GM19025 (cell line): ENCODE measurements around the gene DEGS2.

ENCODE experiments used
- ATAC-seq: cut with Tn5 transposase; IDR thresholded peaks from one replicate; pipeline ENCODE4 v1.9.1; 2021; ENCODE audit warnings: mild to moderate bottlenecking, low read depth, moderate library complexity; ENCODE audit not compliant: unreplicated experiment

The DEGS2 gene

DNA sequence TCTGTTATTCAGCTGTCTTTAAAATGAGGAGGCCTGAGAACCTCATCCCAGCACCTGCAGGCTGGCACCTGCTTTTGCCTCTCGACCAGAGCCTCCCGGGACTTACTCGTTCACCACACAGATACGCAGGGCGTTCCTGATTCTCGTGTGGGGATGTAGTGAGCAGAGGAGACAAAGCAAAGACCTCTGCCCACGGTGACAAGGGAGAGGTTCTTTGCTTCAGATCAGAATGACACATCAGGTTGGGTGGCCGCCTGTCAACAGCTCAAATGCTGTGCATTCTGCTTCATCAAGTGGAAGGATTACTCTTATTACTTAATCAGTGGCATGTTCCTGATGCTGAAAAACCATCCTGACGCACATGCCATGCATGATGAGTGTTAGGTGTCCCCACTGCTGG lies 24.4 kb downstream of the DEGS2 start:
- ATAC-seq: no peak

DNA sequence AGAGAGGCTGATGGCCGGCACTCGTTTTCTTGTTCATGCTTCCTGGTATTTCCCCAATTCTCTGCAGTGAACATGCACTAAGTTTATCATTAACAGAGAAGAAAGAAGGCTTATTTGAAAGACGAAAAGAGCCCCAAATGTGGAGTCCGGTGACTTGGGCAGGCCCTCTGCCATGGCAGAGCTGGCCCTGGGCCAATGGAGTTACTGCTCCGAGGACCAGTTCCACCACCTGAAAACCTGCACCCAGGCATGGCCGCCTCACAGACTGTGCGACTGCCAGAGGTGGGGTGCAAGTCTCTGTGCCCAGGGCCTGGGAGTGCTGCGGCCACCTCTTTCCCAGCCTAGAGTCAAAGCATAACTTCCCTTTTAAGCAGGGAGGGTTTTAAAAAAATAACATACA lies 24.9 kb downstream of the DEGS2 start:
- ATAC-seq: no peak

DNA sequence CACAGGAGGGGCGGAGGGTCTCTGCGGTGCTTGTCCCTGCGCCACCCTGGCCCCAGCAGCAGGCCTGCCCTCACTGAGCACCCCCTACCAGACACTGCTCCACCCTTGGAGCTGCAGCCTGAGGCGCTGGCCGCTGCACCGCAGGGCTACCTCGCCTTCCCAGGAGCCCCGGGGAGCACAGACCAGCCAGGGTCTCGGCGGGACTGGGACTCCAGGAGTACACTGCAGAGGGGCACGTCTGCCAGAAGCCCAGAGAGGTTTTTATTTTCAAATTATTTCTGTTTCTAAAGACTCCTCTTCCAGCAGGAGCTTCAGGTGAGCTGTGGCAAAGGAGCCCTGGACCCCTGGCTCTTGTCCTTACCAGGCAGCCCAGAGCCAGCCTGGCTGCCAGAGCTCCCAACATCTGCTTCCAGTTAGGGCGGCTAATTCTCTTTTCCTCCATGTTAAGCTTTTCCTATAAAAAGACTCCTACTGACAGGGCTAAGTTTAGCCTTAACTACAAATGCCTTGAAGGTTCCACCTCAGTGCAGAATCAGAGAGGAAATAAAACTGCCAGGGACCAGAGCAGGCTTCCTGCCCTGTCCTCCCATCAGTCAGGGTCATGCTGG lies 26.4 kb downstream of the DEGS2 start:
- no peak for ATAC-seq

DNA sequence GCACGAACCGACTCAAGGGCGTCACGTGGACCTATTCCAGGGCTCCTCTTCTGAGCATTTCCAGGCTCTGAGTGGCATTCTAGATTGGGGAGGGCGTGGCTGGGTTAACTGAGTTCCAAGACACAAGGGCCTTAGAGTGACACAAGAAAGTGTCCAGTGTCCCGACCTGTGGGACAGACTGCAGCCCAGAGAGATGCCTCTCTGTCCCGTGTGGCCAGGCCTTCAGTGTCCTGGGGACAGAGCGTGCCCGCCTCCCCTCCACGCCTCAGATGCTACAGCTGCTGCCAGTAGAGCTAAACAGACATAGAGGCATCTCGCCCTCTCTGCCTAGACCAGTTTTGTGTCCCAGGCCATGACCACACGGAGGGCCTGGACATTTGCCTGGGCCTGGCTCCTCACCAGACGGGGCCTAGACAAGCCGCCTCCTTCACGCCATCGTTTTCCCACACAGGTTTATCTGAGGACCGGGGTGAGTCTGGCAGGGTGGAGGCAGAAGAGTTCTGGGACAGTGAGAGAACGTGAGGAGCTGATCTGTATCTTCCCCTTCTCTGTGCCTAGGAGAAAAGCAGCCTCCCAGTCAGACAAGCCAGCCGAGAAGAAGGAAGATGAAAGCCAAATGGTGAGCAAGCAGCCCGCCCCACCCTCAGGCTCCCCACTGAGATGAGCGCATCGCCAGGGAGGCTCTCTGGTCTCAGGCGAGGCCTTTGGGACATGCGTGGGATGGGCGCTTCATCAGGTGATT lies 27.1 kb downstream of the DEGS2 start:
- ATAC-seq: no peak

DNA sequence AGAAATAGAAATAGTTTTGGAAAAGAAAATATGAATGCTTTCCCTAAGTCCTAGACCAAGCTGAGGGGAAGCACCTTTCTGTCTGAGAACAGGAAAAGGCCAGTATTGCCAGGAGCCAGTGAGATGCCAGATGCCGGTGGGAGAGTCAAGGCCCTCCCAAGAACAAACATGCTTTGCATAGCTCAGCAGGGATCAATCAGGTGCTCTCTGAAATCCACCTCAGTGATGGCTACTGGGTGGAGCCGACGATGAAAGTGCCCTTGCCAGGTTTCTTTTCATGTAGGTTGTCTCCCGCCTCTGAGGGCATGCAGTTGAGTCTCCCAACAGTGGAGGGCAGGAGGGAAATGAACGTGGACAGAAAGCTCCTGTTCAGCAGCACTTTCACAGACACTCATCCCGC lies 28.3 kb downstream of the DEGS2 start:
- ATAC-seq: no peak

DNA sequence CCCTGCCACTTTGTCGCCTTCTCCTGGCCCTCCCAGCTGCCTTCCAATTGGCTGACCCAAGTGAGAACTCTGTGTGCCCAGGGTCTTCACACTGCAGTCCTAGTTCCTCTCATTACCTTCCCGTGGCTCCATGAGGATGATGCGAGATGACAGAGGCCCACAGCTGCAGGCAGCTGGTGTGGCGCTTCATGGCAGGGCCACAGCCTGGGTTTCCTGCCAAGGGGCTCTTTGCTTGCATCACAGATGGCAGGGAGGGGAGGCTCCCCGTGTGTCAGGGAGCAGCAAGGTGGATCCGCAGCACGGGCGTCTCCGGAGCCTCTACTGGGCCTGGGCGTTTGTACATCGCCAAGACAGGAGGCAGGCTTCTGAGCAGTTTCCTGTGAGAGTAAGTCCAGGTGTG lies 28.9 kb downstream of the DEGS2 start:
- ATAC-seq: no peak

DNA sequence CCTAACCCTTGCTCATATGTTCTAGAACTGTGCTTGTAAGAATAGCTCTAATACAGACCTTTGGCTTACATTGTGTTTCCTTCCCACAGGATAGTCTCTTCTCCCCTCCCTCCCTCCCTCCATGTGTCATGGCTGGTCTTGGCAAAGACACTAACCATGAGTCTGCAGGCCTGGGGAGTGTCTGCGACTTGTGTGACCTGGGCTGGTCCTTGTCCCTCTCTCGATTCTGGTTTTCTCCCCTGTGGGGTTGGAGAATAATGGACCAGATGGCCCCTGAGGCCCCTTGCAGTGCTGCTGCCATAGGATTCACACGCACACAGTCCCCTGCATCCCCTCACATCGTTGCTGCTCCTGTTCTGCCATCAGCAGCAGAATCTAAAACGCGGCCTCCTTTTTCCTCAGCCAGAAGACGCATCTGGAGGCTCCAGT lies 30.3 kb downstream of the DEGS2 start:
- ATAC-seq: no peak

DNA sequence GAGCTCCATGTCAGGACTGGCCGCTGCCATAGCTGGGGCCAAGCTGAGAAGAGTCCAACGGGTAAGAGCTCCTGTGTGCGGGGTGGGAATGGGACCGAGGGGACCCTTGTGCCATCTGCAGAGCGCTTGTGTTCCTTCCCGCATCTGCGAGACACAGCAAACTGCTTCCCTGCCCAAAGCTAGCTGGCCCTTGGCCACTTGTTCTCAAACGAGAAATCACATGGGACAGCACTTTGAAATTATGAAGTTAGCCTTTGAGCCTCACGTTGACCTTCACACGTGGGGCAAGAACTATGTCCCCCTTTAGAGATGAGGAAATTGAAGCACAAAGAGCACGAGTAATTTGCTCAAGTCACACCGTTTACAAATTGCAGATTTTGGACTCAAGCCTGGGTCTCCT lies 30.8 kb downstream of the DEGS2 start:
- ATAC-seq: no peak

DNA sequence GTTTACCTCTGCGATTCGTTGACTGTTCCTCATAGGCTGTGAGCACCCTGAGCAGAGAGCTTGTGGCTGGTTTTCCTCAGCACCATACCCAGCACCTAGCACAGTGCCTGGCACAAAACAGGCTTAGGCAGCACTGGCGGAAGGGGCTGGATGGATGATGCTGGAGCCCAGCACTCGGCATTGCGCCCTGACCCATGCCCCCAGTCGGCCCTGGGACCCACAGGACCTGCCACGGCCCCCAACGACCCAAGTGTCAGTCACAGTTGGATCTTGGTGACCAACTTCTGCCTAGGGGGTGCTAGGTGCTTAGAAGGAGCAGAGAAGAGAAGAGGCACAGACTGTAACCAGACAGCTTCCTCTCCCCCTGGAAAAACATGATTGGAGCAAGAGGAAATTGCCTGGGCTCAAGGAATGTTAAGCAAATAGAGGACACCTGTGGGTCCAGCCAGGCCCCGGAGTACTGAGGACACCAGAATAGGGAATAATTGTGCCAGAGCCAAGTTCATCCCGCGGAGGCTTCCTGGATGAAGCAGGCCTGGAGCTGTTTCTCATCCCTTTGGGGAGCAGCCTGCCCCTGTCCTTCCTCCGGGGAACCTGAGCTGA lies 31.5 kb downstream of the DEGS2 start:
- ATAC-seq: no peak

DNA sequence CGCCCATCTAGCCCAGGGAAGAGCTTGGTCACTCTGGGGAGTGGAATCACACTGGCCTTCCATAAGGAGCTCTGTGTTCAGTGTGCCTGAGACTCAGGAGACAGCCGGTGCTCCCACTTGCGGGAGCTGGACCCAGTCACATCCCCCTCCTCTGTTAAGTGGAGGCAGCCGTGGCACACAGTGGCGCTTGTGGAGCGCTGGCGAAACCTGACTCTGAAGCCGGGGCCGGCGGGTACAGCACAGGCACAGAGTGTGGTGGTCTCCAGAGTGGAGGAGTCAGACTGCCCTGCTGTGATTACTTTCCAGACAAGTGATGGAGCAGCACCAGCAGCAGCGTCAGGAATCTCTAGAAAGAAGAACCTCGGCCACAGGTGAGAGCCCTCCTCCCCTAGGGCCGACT lies 33.0 kb downstream of the DEGS2 start:
- ATAC-seq: no peak

DNA sequence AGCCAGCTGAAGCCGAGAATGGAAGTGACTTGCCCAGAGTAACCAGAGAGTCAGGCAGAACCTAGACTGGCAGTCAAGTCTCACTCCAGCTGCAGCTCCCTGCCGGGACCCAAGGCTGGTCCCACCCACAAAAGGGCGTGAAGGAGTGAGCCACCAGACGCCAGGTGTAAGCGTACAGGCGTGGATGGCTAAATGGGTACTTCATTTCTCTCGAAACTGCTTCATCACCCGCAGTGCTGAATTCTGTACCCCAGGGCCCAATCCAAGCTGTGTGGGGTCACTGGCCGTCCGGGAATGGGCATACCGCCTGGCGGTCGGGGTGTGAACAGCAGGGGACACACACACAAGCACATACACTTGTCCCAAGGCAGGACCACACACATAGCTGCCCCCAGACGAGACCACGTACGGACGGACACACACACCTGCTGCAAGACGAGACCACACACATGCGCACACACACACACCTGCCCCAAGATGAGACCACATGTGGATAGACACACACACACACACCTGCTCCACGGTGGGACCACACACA lies 34.8 kb downstream of the DEGS2 start:
- no peak for ATAC-seq

DNA sequence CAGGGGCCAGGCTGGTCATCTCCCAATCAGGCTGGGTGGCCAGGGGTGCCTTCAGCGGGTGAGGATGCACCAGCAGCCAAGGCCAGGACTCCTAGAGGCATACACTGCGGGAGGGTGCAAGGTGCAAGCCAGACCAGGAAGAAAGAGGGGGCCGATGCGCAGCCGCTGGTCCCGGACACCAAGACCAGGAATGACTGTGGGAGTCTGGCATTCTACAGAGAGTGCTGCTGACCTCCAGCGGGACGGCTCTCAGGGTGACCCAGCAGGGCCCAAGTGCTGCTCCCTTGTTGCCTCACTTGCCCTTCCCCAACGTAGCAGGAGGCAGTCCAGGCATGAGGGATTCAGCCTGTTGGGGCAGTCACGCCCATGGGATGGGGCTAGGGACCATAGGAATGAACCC lies 35.8 kb downstream of the DEGS2 start:
- ATAC-seq: no peak

DNA sequence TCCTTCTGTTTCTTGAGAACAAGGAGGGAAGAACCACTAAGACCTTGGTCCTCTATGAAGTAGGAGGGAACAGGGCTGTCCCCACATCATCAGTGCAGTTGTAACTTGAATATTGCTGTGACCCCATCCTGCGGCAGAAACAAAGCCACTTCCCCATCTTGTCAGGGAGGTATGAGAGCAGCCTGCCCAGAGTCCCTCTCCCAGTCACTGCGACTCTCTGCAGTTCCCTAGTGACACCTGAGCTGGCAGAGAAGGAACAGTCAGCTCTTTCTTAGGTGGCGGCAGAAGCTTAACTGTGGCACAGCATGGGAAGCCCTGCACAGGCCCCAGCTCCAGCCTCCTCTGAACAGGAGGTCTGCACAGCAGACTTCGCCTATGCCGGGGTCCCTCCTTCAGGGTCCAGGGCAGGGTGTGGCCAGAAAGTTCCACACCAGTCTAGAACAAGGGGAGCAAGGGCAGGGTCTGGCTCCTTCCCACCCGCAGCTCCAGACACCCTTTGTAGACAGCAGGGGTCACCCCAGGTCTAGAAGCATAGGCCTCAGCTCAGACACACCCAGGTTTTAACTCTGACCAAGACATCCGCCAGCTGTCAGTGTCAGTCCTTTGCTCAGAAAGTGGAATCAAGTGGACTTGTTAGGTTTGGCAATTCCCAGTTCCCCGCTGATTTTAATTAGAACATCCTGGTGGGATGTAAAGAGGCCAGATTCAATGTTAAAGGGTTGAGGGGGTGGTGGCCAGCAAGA lies 36.8 kb downstream of the DEGS2 start:
- ATAC-seq: no peak

DNA sequence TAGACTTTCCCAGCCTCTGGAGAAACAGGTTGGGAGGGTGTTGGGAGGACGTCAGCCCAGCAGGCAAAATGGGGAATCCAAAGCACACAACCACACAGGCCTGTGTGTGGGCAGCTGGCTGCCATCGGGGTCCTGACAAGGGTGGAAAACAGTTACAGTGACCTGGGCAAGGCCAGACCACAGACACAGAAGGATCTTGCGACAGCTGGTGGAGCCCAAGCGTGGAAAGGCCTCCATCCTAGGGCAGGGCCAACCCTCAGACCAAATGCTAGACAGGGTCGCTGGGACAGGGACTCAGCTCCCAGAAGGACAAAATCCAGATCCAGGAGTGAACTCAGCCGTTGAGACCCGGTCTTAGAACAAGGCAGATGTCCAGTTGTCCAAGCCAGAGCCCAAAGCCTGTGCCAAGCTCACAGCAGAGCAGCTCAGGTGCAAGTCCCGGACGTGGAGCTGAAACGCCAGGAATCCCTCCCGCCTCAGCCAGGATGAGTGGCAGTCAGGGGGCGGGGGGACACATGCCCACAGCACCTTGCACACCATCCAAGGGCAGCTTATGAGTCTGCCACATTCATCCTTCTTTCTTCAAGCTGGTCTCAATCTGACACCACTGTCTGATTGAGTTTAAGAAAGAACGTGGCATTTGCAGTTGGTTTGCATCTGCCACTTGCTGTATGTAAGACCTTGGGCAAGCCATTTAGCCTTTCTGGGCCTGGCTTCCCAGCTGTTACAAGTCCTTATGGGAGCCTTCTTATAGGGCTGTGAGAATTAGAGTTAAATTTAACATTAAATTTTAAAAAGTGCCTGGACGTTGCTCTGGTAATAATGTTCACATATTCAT lies 37.6 kb downstream of the DEGS2 start:
- ATAC-seq: no peak

DNA sequence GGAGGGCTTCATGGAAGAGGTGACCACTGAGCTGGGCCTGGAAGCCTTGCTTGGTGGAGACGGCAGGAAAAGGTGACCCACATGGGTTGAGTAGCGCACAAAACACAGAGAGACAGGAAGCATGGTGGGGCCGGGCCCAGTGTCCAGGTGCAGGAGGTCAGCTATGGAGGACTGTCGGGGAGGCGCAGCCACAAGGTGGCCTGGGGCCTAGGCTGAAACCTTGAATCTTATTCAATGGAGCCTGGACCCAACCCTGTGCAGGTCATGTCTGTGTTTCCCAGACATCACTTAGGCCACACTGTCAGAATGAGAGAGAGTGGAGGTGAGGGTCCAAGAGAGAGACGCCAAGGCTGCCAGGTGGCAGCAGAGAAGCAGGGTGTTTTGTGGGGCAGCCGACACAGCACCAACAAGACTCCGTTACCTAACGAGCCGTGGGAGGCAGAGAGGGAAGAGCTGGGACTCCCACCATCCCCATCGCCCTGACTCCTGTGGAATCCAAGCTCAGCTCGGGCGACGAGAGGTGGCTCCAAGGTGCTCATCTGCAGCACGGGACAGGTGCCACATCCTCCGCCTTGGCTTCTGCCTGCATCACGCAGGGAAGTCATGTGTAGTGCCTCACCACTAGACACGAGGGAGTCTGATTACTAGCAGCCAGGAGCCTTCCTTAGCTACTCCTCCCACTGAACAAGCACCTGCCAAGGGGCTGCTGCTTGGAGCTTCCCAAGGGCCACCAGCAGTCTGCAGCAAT lies 38.7 kb downstream of the DEGS2 start:
- no peak for ATAC-seq

DNA sequence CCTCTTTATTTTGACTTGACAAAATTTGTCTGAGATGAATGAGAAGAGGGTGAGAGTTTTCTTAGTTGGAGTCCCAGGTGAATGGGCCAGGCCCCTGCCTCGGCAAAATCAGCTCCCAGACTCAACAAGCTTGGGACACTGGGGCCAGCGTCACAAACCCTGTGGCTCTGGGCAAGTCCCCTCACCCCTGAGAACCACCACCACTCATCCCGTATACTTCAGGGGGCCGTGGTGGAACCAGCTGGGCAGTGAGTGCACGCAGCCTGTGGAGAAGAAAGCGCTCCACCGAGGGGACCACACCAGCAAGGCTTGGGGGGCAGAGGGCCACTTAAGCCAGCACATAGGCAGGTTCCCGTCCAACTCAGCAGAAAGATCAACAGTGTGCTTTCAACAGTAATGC lies 40.2 kb downstream of the DEGS2 start:
- ATAC-seq: no peak

DNA sequence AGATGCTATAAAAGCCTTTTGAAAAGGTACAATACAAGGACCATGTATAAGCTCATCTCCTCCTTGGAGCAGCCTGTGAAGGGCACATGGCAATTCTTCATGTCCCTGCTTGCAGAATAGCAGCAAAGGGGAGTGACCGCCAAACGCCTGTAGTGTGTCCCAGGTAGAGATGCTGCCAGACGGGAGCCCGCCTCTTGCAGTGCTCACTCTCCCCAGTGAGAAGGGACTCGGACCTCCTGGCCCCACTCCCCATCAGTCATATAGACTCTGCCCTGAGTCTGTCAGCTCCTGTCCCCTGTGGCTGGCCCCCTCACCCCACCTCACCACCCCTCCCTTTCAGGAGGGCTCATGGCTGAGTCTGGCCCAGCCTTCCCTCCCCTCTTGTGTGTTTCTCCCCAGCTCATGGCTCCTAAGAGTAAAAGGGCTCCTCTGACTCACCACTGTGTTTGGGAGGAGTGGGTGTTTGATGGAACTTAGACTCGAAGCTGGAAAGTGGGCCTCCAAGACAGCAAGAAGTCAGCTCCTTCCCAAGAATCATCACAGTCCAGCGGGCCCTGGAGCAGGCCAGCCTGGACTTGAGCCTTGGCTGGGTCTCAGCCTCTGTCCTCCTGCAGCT lies 40.9 kb downstream of the DEGS2 start:
- no peak for ATAC-seq

DNA sequence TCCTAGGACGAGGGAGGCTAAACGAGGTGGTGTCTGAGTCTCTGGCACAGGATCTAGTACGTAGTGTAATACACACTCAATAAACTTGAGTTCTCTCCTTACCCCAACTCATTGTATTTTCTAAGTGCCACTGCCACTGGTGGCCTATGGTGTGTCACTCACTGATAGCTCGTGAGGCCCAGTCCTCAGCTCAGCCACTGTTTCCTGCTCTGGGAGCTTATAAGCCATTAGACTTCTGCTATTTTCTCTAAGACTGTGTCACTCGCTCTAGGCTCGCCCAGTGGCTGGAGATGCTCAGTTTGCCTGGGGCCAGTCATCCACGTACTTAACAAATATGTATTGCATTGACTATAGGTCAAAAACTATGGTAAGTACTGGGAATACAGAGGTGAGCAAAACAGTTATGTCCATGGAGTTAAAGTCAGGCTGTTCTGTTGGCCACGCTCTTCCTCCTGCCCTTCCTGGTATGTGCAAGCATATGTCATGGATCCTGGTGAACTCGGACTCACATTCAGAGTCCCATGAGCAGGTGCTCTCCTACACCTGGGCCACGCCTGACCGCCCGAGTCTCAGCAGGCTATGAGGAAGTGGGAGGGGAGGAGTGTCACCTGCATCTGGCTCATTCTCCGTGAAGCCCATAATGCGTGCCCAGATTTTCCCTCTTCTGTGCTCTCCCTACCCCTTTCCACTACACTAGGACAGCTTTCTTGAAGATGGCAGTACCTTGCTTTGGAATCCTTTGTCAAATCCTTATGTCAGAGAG lies 41.6 kb downstream of the DEGS2 start:
- no peak for ATAC-seq
